Measurements from ENCODE around the gene UBA1.
A peak's percentile ranks its signal among the peaks of the same experiment; 100 is the strongest.

UBA1 gene

GRCh38 chrX:47217121-47217851 lies 23.7 kb downstream of the UBA1 start:
- Histone ChIP-seq H3K4me2 (ENCODE audit: insufficient read depth, low read length) (peak overlapping the region; percentile 77), H4K20me1 (ENCODE audit: insufficient read depth, low read length) (peaks cover 33% of the 10 kb centered on the region), H3K4me3 (ENCODE audit: low read depth in 1 of 2, low read length in 2 of 2) (peak overlapping the region in 1 of 2 experiments; percentile 56; a peak in 2 of 4 replicates), H3K36me3 (ENCODE audit: insufficient read depth, low read length) (peaks cover 68% of the 10 kb centered on the region), H3K27ac (ENCODE audit: low read length) (peak overlapping the region; percentile 84), H3K9ac (ENCODE audit: low read depth, low read length) (peak overlapping the region; percentile 56), H3K4me1 (ENCODE audit: insufficient read depth, low read length) (peaks cover 60% of the 10 kb centered on the region), H3K79me2 (ENCODE audit: insufficient read depth, low read length) (peaks cover 41% of the 10 kb centered on the region), H3K27me3 (ENCODE audit: insufficient read depth, low read length, poor library complexity) (no peaks in the 10 kb centered on the region), H3K9me3 (ENCODE audit: insufficient read depth, low read length, severe bottlenecking) (no peaks in the 10 kb centered on the region), H2AFZ (ENCODE audit: low read depth, low read length) (peak overlapping the region; percentile 59)
- ATAC-seq (ENCODE audit: insufficient read depth, low read depth) (peak; percentile 1; the same call in 2 of the 3 replicates), DNase-seq (no peak)
- TF ChIP-seq EZH2 (IDR thresholded peaks at IDR 0.05; ENCODE audit: borderline replicate concordance, low read depth, low read length, severe bottlenecking), result no peak

GRCh38 chrX:47217852-47218279 lies 24.2 kb downstream of the UBA1 start:
- ATAC-seq (ENCODE audit: insufficient read depth, low read depth) (peak; percentile 87), DNase-seq (peak; percentile 97)
- peak overlapping the region; percentile 100 for H3K9ac ChIP-seq (ENCODE audit: low read depth, low read length)
- peaks cover 46% of the 10 kb centered on the region for H3K79me2 ChIP-seq (ENCODE audit: insufficient read depth, low read length)
- H3K27ac ChIP-seq (ENCODE audit: low read length), result peak overlapping the region; percentile 99
- peak overlapping the region; percentile 59 to 81; a peak in 3 of 4 replicates for H3K4me3 ChIP-seq (ENCODE audit: low read depth in 1 of 2, low read length in 2 of 2)
- H4K20me1 ChIP-seq (ENCODE audit: insufficient read depth, low read length), result peaks cover 36% of the 10 kb centered on the region
- peaks cover 65% of the 10 kb centered on the region for H3K36me3 ChIP-seq (ENCODE audit: insufficient read depth, low read length)
- no peaks in the 10 kb centered on the region for H3K9me3 ChIP-seq (ENCODE audit: insufficient read depth, low read length, severe bottlenecking)
- peak overlapping the region; percentile 74 for H3K4me2 ChIP-seq (ENCODE audit: insufficient read depth, low read length)
- H3K4me1 ChIP-seq (ENCODE audit: insufficient read depth, low read length), result peaks cover 60% of the 10 kb centered on the region
- no peak for TF ChIP-seq EZH2 (IDR thresholded peaks at IDR 0.05; ENCODE audit: borderline replicate concordance, low read depth, low read length, severe bottlenecking)
- TF ChIP-seq CTCF (IDR thresholded peaks at IDR 0.05; ENCODE audit: borderline replicate concordance, extremely low read depth, low read length, poor library complexity, severe bottlenecking), result no peak
- H3K27me3 ChIP-seq (ENCODE audit: insufficient read depth, low read length, poor library complexity), result no peaks in the 10 kb centered on the region
- H2AFZ ChIP-seq (ENCODE audit: low read depth, low read length), result peak overlapping the region; percentile 94

GRCh38 chrX:47218280-47218919 lies 24.8 kb downstream of the UBA1 start, which contains the start of gene CDK16:
Gene CDK16, plus strand, starts transcription at chrX:47218681. Its CDS starts 4,877 bp downstream, at chrX:47223558.
- ATAC-seq (ENCODE audit: insufficient read depth, low read depth) (peak; percentile 41), DNase-seq (peak; percentile 80)
- H3K79me2 ChIP-seq (ENCODE audit: insufficient read depth, low read length), result peaks cover 50% of the 10 kb centered on the region
- peaks cover 66% of the 10 kb centered on the region for H3K36me3 ChIP-seq (ENCODE audit: insufficient read depth, low read length)
- peak within 1 kb of the TSS; percentile 100 for H3K9ac ChIP-seq (ENCODE audit: low read depth, low read length)
- H3K4me3 ChIP-seq (ENCODE audit: low read depth in 1 of 2, low read length in 2 of 2), result peak within 1 kb of the TSS; percentile 59 to 81; a peak in 3 of 4 replicates
- H2AFZ ChIP-seq (ENCODE audit: low read depth, low read length), result peak within 1 kb of the TSS; percentile 94
- no peaks in the 10 kb centered on the region for H3K27me3 ChIP-seq (ENCODE audit: insufficient read depth, low read length, poor library complexity)
- peak within 1 kb of the TSS; percentile 77 for H3K4me2 ChIP-seq (ENCODE audit: insufficient read depth, low read length)
- H3K27ac ChIP-seq (ENCODE audit: low read length), result peak within 1 kb of the TSS; percentile 99
- peaks cover 41% of the 10 kb centered on the region for H4K20me1 ChIP-seq (ENCODE audit: insufficient read depth, low read length)
- TF ChIP-seq EZH2 (IDR thresholded peaks at IDR 0.05; ENCODE audit: borderline replicate concordance, low read depth, low read length, severe bottlenecking) (no peak), CTCF (IDR thresholded peaks at IDR 0.05; ENCODE audit: borderline replicate concordance, extremely low read depth, low read length, poor library complexity, severe bottlenecking) (no peak)
- peaks cover 60% of the 10 kb centered on the region for H3K4me1 ChIP-seq (ENCODE audit: insufficient read depth, low read length)
- H3K9me3 ChIP-seq (ENCODE audit: insufficient read depth, low read length, severe bottlenecking), result no peaks in the 10 kb centered on the region

All from DND-41 (cell line).